KG1 (cell line): ENCODE measurements around the gene PCDHGA6.

ENCODE experiments used
- DNase-seq: peaks from one replicate; lab custom pipeline; 2025; lab: John Stamatoyannopoulos, UW

PCDHGA6 gene

GRCh38 chr5:141421489-141421855 is 47.8 kb downstream of the PCDHGA6 start:
- no peak for DNase-seq

- DNase-seq = no peak
These were observed 49.1 kb downstream of the PCDHGA6 start for GRCh38 chr5:141422742-141423291.

- DNase-seq = no peak
These were observed 54.2 kb downstream of the PCDHGA6 start for GRCh38 chr5:141427783-141428426.
